Heart left ventricle (tissue), 16 donors: ENCODE results near the gene SLC22A23. TPM values are rescaled to one million over a fixed set of nuclear protein-coding genes. Genes with fewer than 3 reads are reported as not detected.

ENCODE experiments used
- ATAC-seq, 4 donors: fragments of 200-7000 bp; cut with Tn5 transposase; one replicate each; pipeline ENCODE4 v1.9.1; 2020 to 2022; ENCODE audit warnings: moderate library complexity in 4 of 4, mild to moderate bottlenecking in 3 of 4, moderate number of reproducible peaks in 1 of 4
- DNase-seq, 5 donors: peaks; one replicate each; pipeline ENCODE4 v3.0.0-alpha.2; 2020
- H3K27ac ChIP-seq, 12 donors: fragments of 200-600 bp; sonication (generic) in 4 of 12; one replicate each; pipeline versions ENCODE4 v1.5.0 to v1.8.0; 2016 to 2022; ENCODE audit warnings: mild to moderate bottlenecking in 2 of 12
- H3K27me3 ChIP-seq, 9 donors: fragments of 200-600 bp; sonication (generic) in 2 of 9; one replicate each; pipeline versions ENCODE4 v1.5.1 to v1.8.0; 2016 to 2022; ENCODE audit warnings: mild to moderate bottlenecking in 3 of 9
- H3K36me3 ChIP-seq, 9 donors: fragments of 200-600 bp; sonication (generic) in 2 of 9; one replicate each; pipeline versions ENCODE4 v1.5.0 to v1.8.0; 2018 to 2022; ENCODE audit warnings: mild to moderate bottlenecking in 2 of 9
- H3K4me1 ChIP-seq, 12 donors: fragments of 200-600 bp; sonication (generic) in 4 of 12; one replicate each; pipeline versions ENCODE4 v1.5.0 to v1.8.0; 2016 to 2022; ENCODE audit warnings: mild to moderate bottlenecking in 3 of 12
- H3K4me3 ChIP-seq, 12 donors: fragments of 200-600 bp; sonication (generic) in 4 of 12; one replicate each; pipeline versions ENCODE4 v1.5.0 to v1.8.0; 2017 to 2022; ENCODE audit warnings: mild to moderate bottlenecking in 9 of 12, moderate library complexity in 4 of 12
- H3K9me3 ChIP-seq, 12 donors: fragments of 200-600 bp; sonication (generic) in 4 of 12; one replicate each; pipeline versions ENCODE4 v1.5.0 to v1.8.0; 2016 to 2022; ENCODE audit warnings: mild to moderate bottlenecking in 1 of 12
- CTCF ChIP-seq, 12 donors: fragments of 200-600 bp; sonication (generic) in 4 of 12; IDR thresholded peaks; one replicate each; pipeline versions ENCODE4 v1.5.0 to v1.8.0; 2018 to 2022; ENCODE audit warnings: antibody characterized with exemption in 12 of 12, mild to moderate bottlenecking in 5 of 12
- POLR2A ChIP-seq, 2 donors: fragments of 450-650 bp; IDR thresholded peaks; one replicate each; pipeline ENCODE4 v1.6.1; 2017; ENCODE audit warnings: antibody characterized with exemption in 2 of 2, mild to moderate bottlenecking in 2 of 2, moderate library complexity in 2 of 2
- WGBS, 4 donors: extraction: QIAGEN DNeasy Blood & Tissue Kit in 2 of 4; methylation state at CpG; one replicate each; pipeline versions ENCODE4 v1.1.5 to v1.1.7; 2013 to 2018; 5-methylcytosine and 5-hydroxymethylcytosine counted together
- intact Hi-C, 10 donors: fragments of 100-400 bp; cut with DNase I; formaldehyde crosslinking; loops; one replicate each; pipeline versions ENCODE4 v1.11.1 to v1.14.2; 2022
- polyA plus RNA-seq, 2 donors: library from polyadenylated mRNA; stranded (reverse); fragments of 200-250 nt; gene quantifications; one replicate each; pipeline ENCODE4 v1.2.3, GENCODE V29; 2013
- total RNA-seq, 9 donors: library from RNA; depleted of rRNA in 2 of 9; stranded (reverse); fragments of >200 nt in 2 of 9; fragmentation: NEBNext Ultra II Directional in 3 of 9; extraction: Animal tissue kit (Norgen Biotek cat#: 25700) in 3 of 9; gene quantifications; one replicate each; pipeline versions ENCODE4 v1.1.0 to v1.2.4, GENCODE V29; 2016 to 2023
- donor health status: ischemic (EF 13 %, LVEDD 7.1; RV severe dilation, severe dysfunction).
- donor health status: healthy with polysubstance abuse.
- donor health status: DM: no; HTN: yes; CAD: no.
- donor health status: DM: no; HTN: no; CAD: no.
- donor health status: ischemic (EF 25% LVEDD 6.9; RV normal size, moderate dysfunction).
- donor health status: ischemic (EF 25% LVEDD 5.7; RV mildly dilated, moderate dysfunction).
- donor health status: healthy.
- donor health status: DM: yes; HTN: yes; CAD: no.
- donor health status: ischemic (EF 35%, LVEDD 5.7; RV mildly dilated, moderate dysfunction).
- donor health status: nonischemic (EF 11% LVEDD 7.7; RV severe dilation, severe dysfunction).
- donor health status: DM: yes; HTN: yes; CAD: no.
- donor health status: PGD.
- donor health status: ischemic (EF 29% LVEDD 5.4; RV normal size, mild dysfunction).
- donor health status: nonischemic (EF 23%, LVEDD 6.1; RV moderate dilation, normal function).

The SLC22A23 gene
- total and polyA plus RNA-seq, 11 donors: 2.9 to 12.4 (median 5.2) TPM

DNA sequence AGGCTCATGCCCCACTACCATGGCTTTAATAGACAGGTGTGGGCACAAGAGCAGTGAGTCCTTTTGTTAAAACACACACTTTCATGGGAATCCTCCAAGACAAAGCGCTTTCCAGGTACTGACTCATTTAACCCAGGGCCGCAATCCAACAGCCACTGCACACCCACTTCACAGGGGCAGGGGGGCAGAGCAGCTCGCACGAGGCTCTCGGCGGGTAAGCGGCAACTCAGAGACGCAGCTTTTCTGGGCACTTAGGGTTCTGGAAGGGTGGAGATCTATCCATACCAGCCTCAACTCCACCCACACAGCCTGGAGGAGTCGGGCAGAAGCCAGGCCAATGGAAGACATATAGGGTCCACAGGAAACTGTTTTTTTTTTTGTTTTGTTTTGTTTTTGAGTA is 169.5 kb downstream of the SLC22A23 start:
- H3K9me3 ChIP-seq: no peaks in the 10 kb centered on the region
- 78 to 96% (median 88%) methylated on average over 9 of the region's 9 CpGs for WGBS, 4 donors

GRCh38 chr6:3286641-3287171 is 170.1 kb downstream of the SLC22A23 start:
- intact Hi-C loops: loop anchor here in 4 of 10 donors (10.0 kb wide), 2 partner anchors 168 to 598 kb away; partner anchors contain the start of gene SLC22A23 (in 4 of the 4)
- H3K27me3 ChIP-seq: no peaks in the 10 kb centered on the region
- ATAC-seq (no peak), DNase-seq (no peak)
- 95 to 97% (median 96%) methylated on average over 23 to 24 of the region's 24 CpGs for WGBS, 4 donors
- no peak overlapping the region for H3K4me3 ChIP-seq
- H3K9me3 ChIP-seq: no peaks in the 10 kb centered on the region
- peaks cover 0 to 6% (median 0%) of the 10 kb centered on the region in 9 donors for H3K36me3 ChIP-seq
- TF ChIP-seq POLR2A (IDR thresholded peaks at IDR 0.05) (no peak), CTCF (IDR thresholded peaks at IDR 0.05) (no peak)
- peaks cover 0 to 20% (median 10%) of the 10 kb centered on the region in 12 donors for H3K4me1 ChIP-seq
- no peak overlapping the region for H3K27ac ChIP-seq

More for the DNA sequence above, 169.5 kb downstream of the SLC22A23 start:
- H3K36me3 ChIP-seq: peaks cover 0 to 6% (median 0%) of the 10 kb centered on the region in 9 donors
- DNase-seq (no peak), ATAC-seq (no peak)
- peaks cover 0 to 16% (median 6%) of the 10 kb centered on the region in 12 donors for H3K4me1 ChIP-seq
- no peaks in the 10 kb centered on the region for H3K27me3 ChIP-seq
- H3K27ac ChIP-seq: no peak overlapping the region
- intact Hi-C loops: loop anchor here in 4 of 10 donors (10.0 kb wide), 2 partner anchors 167 to 597 kb away; partner anchors contain the start of gene SLC22A23 (in 4 of the 4)
- no peak overlapping the region for H3K4me3 ChIP-seq
- TF ChIP-seq POLR2A (IDR thresholded peaks at IDR 0.05): no peak
- TF ChIP-seq CTCF (IDR thresholded peaks at IDR 0.05): no peak

DNA sequence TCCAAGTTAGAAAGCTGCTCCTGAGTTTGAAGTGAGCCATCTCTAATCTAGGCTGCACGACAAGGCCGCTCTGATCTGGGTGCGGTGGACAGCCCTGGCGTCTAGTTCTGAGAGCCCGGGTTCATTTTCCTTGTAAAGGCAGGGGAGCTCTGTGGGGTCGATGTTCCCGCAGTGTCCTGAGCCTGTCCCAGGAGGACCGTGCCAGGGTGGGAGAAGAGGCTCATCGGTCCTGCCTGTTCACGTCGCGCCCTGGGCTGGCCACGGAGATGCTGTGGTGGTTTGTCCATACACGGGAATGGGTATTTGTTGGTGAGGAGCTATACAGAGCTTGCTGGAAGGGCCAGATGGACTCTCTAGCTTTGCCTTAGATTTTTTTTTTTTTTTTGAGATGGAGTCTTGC is 171.1 kb downstream of the SLC22A23 start:
- H3K4me3 ChIP-seq: no peak overlapping the region
- H3K9me3 ChIP-seq: no peaks in the 10 kb centered on the region
- intact Hi-C loops: loop anchor here in 4 of 10 donors (10.0 kb wide), 2 partner anchors 169 to 599 kb away; partner anchors contain the start of gene SLC22A23 (in 4 of the 4)
- H3K27me3 ChIP-seq: no peaks in the 10 kb centered on the region
- H3K36me3 ChIP-seq: peaks cover 0 to 6% (median 0%) of the 10 kb centered on the region in 9 donors
- 85 to 93% (median 91%) methylated on average over 11 to 14 of the region's 14 CpGs for WGBS, 4 donors
- TF ChIP-seq POLR2A (IDR thresholded peaks at IDR 0.05) (no peak), CTCF (IDR thresholded peaks at IDR 0.05) (no peak)
- ATAC-seq (no peak), DNase-seq (no peak)
- peaks cover 0 to 30% (median 17%) of the 10 kb centered on the region in 12 donors for H3K4me1 ChIP-seq
- no peak overlapping the region for H3K27ac ChIP-seq

GRCh38 chr6:3285049-3285639 is 171.7 kb downstream of the SLC22A23 start:
- intact Hi-C loops: loop anchor here in 4 of 10 donors (10.0 kb wide), 2 partner anchors 170 to 600 kb away; partner anchors contain the start of gene SLC22A23 (in 4 of the 4)
- 86 to 93% (median 92%) methylated on average over 18 to 19 of the region's 19 CpGs for WGBS, 4 donors
- Histone ChIP-seq H3K36me3 (peaks cover 0 to 6% (median 0%) of the 10 kb centered on the region in 9 donors), H3K27me3 (no peaks in the 10 kb centered on the region), H3K9me3 (no peaks in the 10 kb centered on the region), H3K4me3 (no peak overlapping the region), H3K27ac (no peak overlapping the region), H3K4me1 (peaks cover 0 to 31% (median 17%) of the 10 kb centered on the region in 12 donors)
- no peak for TF ChIP-seq POLR2A (IDR thresholded peaks at IDR 0.05)
- no peak for TF ChIP-seq CTCF (IDR thresholded peaks at IDR 0.05)
- ATAC-seq (no peak), DNase-seq (no peak)
